ENCODE results near the gene GDF10. TPM values are rescaled to one million over a fixed set of nuclear protein-coding genes. Genes with fewer than 3 reads are reported as not detected.

The GDF10 gene
- total and polyA plus RNA-seq, 2 of the 8 experiments (the other 6 are each of a cell fraction or from before 2014, with no cell fraction given) = 0.19 to 0.32 TPM

GRCh38 chr10:47300429-47300931 lies 483 bp downstream of the GDF10 start (continued):
- TF ChIP-seq NRF1 (IDR thresholded peaks at IDR 0.05; ENCODE audit: low read depth, low read length) (no peak), TAF7 (optimal IDR thresholded peaks at IDR 0.05; ENCODE audit: borderline replicate concordance, low read depth, low read length) (no peak), E2F6 (IDR thresholded peaks at IDR 0.05) (peak; percentile 94), FOSL1 (IDR thresholded peaks at IDR 0.05; ENCODE audit: insufficient read depth, low read depth, low read length) (no peak), SP2 (IDR thresholded peaks at IDR 0.05; ENCODE audit: low read length) (no peak), RAD21 (IDR thresholded peaks at IDR 0.05 in 1 of 2, conservative IDR thresholded peaks at IDR 0.05 in 1 of 2; ENCODE audit: low read depth in 2 of 2, low read length in 2 of 2) (0 out of 4 replicates have a peak, but pooled peaks of 1 of the 2 experiments have one; percentile 5)
